GM15510 (cell line): ENCODE results near the gene ZDHHC11B.

Experiments used
- POLR2A ChIP-seq: IDR thresholded peaks from 3 replicates; pipeline ENCODE4 v1.6.1; 2011; ENCODE audit warnings: borderline replicate concordance; ENCODE audit not compliant: insufficient read length; ENCODE audit errors: extremely low read depth

ZDHHC11B gene

DNA sequence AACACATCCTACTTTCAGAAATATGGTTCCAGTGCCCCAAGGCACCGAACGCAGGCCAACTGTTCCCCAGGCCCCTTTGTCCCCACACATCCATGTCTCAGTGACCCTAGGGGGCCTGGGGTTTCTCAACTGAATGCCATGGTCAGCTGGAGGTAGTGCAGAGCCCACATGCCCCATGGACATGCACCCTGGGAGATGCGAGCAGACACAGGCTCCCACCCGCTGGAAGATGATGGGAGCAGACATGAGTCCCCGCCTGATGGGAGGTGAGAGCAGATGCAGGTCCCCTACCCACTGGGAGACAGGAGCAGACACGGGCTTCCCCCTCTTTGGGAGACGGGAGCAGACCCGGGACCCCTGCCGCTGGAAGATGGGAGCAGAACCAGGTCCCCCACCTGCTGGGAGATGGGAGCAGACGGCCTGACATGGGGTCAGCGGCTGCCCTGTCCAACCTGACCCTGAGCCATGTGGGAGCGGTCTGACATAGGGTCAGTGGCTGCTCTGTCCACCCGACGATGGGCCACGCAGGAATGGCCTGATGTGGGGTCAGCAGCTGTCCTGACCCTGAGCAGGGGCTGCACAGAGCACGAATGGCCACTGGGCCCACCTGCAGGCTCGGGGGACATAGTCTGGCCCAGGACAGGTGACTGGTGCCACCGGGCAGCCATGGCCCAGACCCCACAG lies 18.4 kb downstream of the ZDHHC11B start:
- TF ChIP-seq POLR2A: no peak

DNA sequence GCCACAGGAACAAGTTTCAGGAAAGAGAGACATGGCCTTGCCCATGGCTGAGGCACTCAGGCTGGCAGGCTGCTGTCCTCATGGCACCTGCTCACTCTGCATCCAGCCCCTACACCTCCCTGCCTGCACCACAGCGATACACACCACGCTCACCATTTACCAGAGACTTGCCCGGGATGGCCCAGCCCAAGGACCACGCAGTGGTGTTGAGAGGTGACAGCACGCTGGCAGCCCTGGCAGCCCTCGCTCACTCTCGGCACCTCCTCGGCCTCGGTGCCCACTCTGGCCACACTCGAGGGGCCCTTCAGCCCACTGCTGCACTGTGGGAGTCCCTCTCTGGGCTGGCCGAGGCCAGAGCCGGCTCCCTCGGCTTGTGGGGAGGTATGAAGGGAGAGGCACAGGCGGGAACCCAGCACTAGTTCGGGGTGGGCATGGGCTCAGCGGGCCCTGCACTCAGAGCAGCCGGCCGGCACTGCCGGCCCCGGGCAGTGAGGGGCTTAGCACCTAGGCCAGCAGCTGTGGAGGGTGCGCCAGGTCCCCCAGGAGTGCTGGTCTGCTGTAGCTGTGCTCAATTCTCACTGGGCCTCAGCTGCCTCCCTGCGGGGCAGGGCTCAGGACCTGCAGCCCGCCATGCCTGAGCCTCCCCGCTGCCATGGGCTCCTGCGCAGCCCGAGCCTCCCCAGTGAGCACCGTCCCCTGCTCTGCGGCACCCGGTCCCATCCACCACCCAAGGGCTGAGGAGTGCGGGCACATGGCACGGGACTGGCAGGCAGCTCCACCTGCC lies 20.3 kb downstream of the ZDHHC11B start:
- TF ChIP-seq POLR2A: no peak

- TF ChIP-seq POLR2A: no peak
These were observed 21.1 kb downstream of the ZDHHC11B start for GRCh38 chr5:763397-763796.

DNA sequence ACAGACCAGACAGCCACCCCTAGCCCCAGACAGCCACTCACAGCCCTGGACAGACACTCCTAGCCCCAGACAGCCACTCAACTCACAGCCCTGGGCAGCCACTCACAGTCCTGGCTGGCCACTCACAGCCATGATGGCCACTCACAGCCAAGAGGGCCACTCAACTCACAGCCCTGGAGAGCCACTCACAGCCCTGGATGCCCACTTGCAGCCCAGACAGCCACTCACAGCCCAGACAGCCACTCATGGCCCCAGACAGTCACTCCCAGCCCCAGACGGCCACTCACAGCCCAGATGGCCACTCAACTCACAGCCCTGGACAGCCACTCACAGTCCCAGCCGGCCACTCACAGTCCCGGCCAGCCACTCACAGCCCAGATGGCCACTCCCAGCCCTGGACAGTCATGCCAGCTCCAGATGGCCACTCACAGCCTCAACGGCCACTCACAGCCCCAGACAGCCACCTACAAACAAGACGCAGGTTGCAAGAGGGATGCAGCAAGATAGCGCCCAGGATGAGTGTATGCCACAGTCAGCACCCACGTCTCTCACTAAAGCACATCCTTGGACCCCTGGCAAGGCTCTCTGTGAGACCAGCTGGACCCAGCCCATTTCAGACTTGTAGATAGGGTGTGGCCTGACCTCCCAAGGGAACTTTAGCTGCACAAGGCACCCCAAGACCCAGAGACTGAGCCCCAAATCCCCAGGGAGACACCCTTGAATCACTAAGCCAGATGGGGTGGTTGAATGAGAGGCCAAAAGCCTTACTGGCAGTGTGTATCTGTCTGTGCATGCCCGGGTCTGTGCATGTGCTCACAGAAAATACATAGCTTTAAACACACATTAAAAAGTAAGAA lies 22.4 kb downstream of the ZDHHC11B start:
- TF ChIP-seq POLR2A: no peak

GRCh38 chr5:761059-761771 lies 23.3 kb downstream of the ZDHHC11B start:
- TF ChIP-seq POLR2A: no peak

DNA sequence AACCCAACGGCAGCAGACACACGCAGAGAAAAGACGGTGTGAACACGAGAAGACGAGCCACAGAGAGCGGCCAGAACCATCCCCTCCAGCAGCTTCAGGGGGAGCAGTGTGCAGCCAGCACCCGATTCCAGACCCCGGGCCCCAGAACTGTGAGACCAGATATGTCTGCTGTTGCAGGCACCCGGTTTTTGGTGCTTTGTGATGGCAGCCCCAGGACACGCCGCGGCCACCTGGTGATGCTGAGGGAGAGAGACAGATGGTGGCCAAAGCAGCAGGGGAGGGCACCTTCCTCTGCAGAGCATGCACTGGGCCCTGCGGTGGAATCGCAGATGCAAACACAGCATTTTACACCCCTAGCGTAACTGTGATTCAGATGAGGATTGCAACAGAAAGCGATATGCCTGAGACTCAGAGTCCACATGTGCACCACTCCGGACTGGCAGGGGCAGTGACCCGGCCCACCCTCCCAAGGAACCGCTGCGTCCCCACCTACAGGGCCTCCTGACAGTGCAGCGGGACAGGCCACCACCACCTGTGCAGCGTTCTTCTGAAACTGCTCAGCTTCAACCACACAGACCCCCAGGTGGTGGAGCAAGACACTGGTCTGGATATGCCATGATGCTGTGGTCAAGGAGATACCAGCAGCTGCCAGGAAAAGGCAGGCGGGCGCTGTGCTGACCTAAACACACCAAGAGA lies 24.0 kb downstream of the ZDHHC11B start:
- no peak for TF ChIP-seq POLR2A

- TF ChIP-seq POLR2A: no peak
These were observed 24.7 kb downstream of the ZDHHC11B start for GRCh38 chr5:759781-760362.

- no peak for TF ChIP-seq POLR2A
These were observed 25.3 kb downstream of the ZDHHC11B start for GRCh38 chr5:759111-759751.

GRCh38 chr5:758698-759053 lies 25.9 kb downstream of the ZDHHC11B start:
- no peak for TF ChIP-seq POLR2A

GRCh38 chr5:757931-758697 lies 26.4 kb downstream of the ZDHHC11B start:
- no peak for TF ChIP-seq POLR2A

GRCh38 chr5:757346-757930 lies 27.1 kb downstream of the ZDHHC11B start:
- TF ChIP-seq POLR2A: no peak

DNA sequence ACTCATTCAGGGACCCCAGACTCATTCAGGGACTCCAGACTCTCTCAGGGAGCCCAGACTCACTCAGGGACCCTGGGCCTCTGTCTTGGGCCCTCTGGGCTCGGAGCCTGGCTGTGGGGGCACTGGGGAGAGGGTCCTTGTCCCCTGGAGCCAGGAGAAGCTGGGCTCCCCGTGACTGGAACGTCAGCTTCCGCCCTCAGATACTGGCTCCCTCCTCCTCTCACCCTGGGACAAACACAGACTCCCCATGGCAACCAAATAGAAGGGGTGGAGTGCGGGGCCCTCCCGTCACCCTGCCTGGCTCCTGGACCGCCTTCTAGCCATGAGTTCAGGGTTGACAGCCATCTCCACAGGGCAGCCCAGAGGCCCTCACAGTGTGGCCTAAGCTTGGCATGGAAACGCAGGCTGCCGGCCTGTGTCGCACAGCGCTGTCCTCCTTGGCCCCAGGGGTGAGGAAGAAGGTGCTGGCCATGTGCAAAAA lies 27.6 kb downstream of the ZDHHC11B start:
- no peak for TF ChIP-seq POLR2A
